ENCODE measurements around the gene FBXO5. TPM values are rescaled to one million over a fixed set of nuclear protein-coding genes. Genes with fewer than 3 reads are reported as not detected.

FBXO5 gene
- total RNA-seq, 4 donors from 2014 or later = 0.66 to 3.9 (median 1.8) TPM

GRCh38 chr6:152981219-152981618 is 1.6 kb downstream of the FBXO5 start:
- no peaks in the 10 kb centered on the region for H3K27me3 ChIP-seq
- TF ChIP-seq EP300 (IDR thresholded peaks at IDR 0.05) (no peak), POLR2A (IDR thresholded peaks at IDR 0.05) (no peak), CTCF (IDR thresholded peaks at IDR 0.05) (no peak)
- no peaks in the 10 kb centered on the region for H3K9me3 ChIP-seq
- WGBS, 2 donors = 28 to 31% methylated on average over 2 of the region's 2 CpGs
- H3K4me3 ChIP-seq = no peak overlapping the region
- DNase-seq (ENCODE audit: low spot score in 2 of 2) = no peak
- peaks cover 0 to 28% (median 25%) of the 10 kb centered on the region in 4 donors for H3K4me1 ChIP-seq
- no peak overlapping the region for H3K27ac ChIP-seq
- peaks cover 0 to 4% (median 0%) of the 10 kb centered on the region in 3 donors for H3K36me3 ChIP-seq

- DNase-seq (ENCODE audit: low spot score in 2 of 2) = no peak
- Histone ChIP-seq H3K4me3 (no peak overlapping the region), H3K4me1 (peaks cover 0 to 28% (median 25%) of the 10 kb centered on the region in 4 donors), H3K27me3 (no peaks in the 10 kb centered on the region), H3K36me3 (no peaks in the 10 kb centered on the region), H3K9me3 (no peaks in the 10 kb centered on the region), H3K27ac (no peak overlapping the region)
- TF ChIP-seq EP300 (IDR thresholded peaks at IDR 0.05) = no peak
- TF ChIP-seq CTCF (IDR thresholded peaks at IDR 0.05) = no peak
- 40 to 59% methylated on average over 1 of the region's 1 CpG for WGBS, 2 donors
These were observed 2.2 kb downstream of the FBXO5 start for GRCh38 chr6:152980656-152981055.

GRCh38 chr6:152979116-152979515 is 3.7 kb downstream of the FBXO5 start:
- H3K36me3 ChIP-seq = peaks cover 0 to 13% (median 0%) of the 10 kb centered on the region in 3 donors
- no peaks in the 10 kb centered on the region for H3K27me3 ChIP-seq
- peaks cover 0 to 16% (median 11%) of the 10 kb centered on the region in 4 donors for H3K4me1 ChIP-seq
- no peak overlapping the region for H3K27ac ChIP-seq
- TF ChIP-seq POLR2A (IDR thresholded peaks at IDR 0.05) (no peak), EP300 (IDR thresholded peaks at IDR 0.05) (no peak), CTCF (IDR thresholded peaks at IDR 0.05) (no peak)
- H3K4me3 ChIP-seq = no peak overlapping the region
- H3K9me3 ChIP-seq = no peaks in the 10 kb centered on the region
- no peak for DNase-seq (ENCODE audit: low spot score in 2 of 2)
- WGBS, 2 donors = 87 to 88% methylated on average over 1 of the region's 1 CpG

- WGBS, 2 donors = 48 to 55% methylated on average over 3 of the region's 3 CpGs
- no peak for TF ChIP-seq CTCF (IDR thresholded peaks at IDR 0.05)
- no peak for TF ChIP-seq EP300 (IDR thresholded peaks at IDR 0.05)
- no peak for TF ChIP-seq POLR2A (IDR thresholded peaks at IDR 0.05)
- Histone ChIP-seq H3K9me3 (no peaks in the 10 kb centered on the region), H3K36me3 (peaks cover 0 to 23% (median 0%) of the 10 kb centered on the region in 3 donors), H3K4me1 (peaks cover 0 to 16% (median 11%) of the 10 kb centered on the region in 4 donors), H3K27me3 (no peaks in the 10 kb centered on the region), H3K27ac (no peak overlapping the region), H3K4me3 (no peak overlapping the region)
- DNase-seq (ENCODE audit: low spot score in 2 of 2) = no peak
These were observed 4.8 kb downstream of the FBXO5 start for GRCh38 chr6:152978058-152978457.

- peaks cover 0 to 28% (median 0%) of the 10 kb centered on the region in 3 donors for H3K36me3 ChIP-seq
- DNase-seq (ENCODE audit: low spot score in 2 of 2) = no peak
- H3K9me3 ChIP-seq = no peaks in the 10 kb centered on the region
- H3K4me3 ChIP-seq = no peak overlapping the region
- peaks cover 0 to 13% (median 8%) of the 10 kb centered on the region in 4 donors for H3K4me1 ChIP-seq
- no peaks in the 10 kb centered on the region for H3K27me3 ChIP-seq
- TF ChIP-seq POLR2A (IDR thresholded peaks at IDR 0.05) (no peak), CTCF (IDR thresholded peaks at IDR 0.05) (no peak), EP300 (IDR thresholded peaks at IDR 0.05) (no peak)
- H3K27ac ChIP-seq = no peak overlapping the region
These were observed 5.3 kb downstream of the FBXO5 start for GRCh38 chr6:152977556-152977955.
